ENCODE results near the gene TAGLN2. TPM values are rescaled to one million over a fixed set of nuclear protein-coding genes. Genes with fewer than 3 reads are reported as not detected.

The TAGLN2 gene
- total RNA-seq, 1 experiment from 2014 or later = 464 TPM

- no peak for TF ChIP-seq CTCF (IDR thresholded peaks at IDR 0.05; ENCODE audit: unreplicated experiment)
- H3K27me3 Mint-ChIP-seq (ENCODE audit: insufficient read depth, unreplicated experiment) = no peaks in the 10 kb centered on the region
- ChIA-PET POLR2A (interaction anchor here (0.6 to 4.5 kb wide), 25 partner anchors 7 to 833 kb away, joined by 3 to 62 read pairs (median 4); partner anchors contain the start of genes DUSP23 and PIGM), CTCF (interaction anchor here (0.5 to 52.4 kb wide), 22 partner anchors 8 to 1921 kb away, joined by 3 to 1675 read pairs (median 4); no protein-coding TSS in a partner anchor)
- H3K9me3 Mint-ChIP-seq (ENCODE audit: unreplicated experiment) = no peaks in the 10 kb centered on the region
- DNase-seq (ENCODE audit: unreplicated experiment) = peak; percentile 98
- H3K27ac Mint-ChIP-seq (ENCODE audit: low read depth, unreplicated experiment) = peak overlapping the region; percentile 99
- H3K36me3 Mint-ChIP-seq (ENCODE audit: insufficient read depth, unreplicated experiment) = peaks cover 48% of the 10 kb centered on the region
- intact Hi-C loops (cut with micrococcal nuclease) = loop anchor here (1.0 to 5.0 kb wide), 2 partner anchors 143 to 329 kb away; partner anchors contain the start of gene DUSP23
- H3K4me3 Mint-ChIP-seq (ENCODE audit: unreplicated experiment) = peak overlapping the region; percentile 81
- peaks cover 52% of the 10 kb centered on the region for H3K4me1 Mint-ChIP-seq (ENCODE audit: insufficient read depth, unreplicated experiment)
- no TSS peak for BruUV-seq (replicated peaks)
These were observed 1.9 kb downstream of the TAGLN2 start for GRCh38 chr1:159923203-159924024.

GRCh38 chr1:159922511-159923202, 2.6 kb downstream of the TAGLN2 start:
- BruUV-seq (replicated peaks) = no TSS peak
- intact Hi-C loops (cut with micrococcal nuclease) = loop anchor here (1.0 to 5.0 kb wide), 2 partner anchors 142 to 330 kb away; partner anchors contain the start of gene DUSP23
- CTCF ChIA-PET = interaction anchor here (0.5 to 52.4 kb wide), 19 partner anchors 7 to 761 kb away, joined by 3 to 1675 read pairs (median 4); no protein-coding TSS in a partner anchor

GRCh38 chr1:159921700-159922504, 3.4 kb downstream of the TAGLN2 start:
- Mint-ChIP-seq H3K36me3 (ENCODE audit: insufficient read depth, unreplicated experiment) (peaks cover 63% of the 10 kb centered on the region), H3K4me1 (ENCODE audit: insufficient read depth, unreplicated experiment) (peaks cover 64% of the 10 kb centered on the region), H3K9me3 (ENCODE audit: unreplicated experiment) (no peaks in the 10 kb centered on the region), H3K4me3 (ENCODE audit: unreplicated experiment) (peak overlapping the region; percentile 81), H3K27ac (ENCODE audit: low read depth, unreplicated experiment) (peak overlapping the region; percentile 99), H3K27me3 (ENCODE audit: insufficient read depth, unreplicated experiment) (no peaks in the 10 kb centered on the region)
- intact Hi-C loops (cut with micrococcal nuclease) = loop anchor here (5.0 kb wide), 1 partner anchor 330 kb away; no protein-coding TSS in a partner anchor
- BruUV-seq (replicated peaks) = no TSS peak
- TF ChIP-seq CTCF (IDR thresholded peaks at IDR 0.05; ENCODE audit: unreplicated experiment) = no peak
- DNase-seq (ENCODE audit: unreplicated experiment) = no peak
- ChIA-PET POLR2A (interaction anchor here (0.6 to 1.2 kb wide), 6 partner anchors 17 to 761 kb away, joined by 3 to 4 read pairs (median 3); no protein-coding TSS in a partner anchor), CTCF (interaction anchor here (0.6 to 52.4 kb wide), 15 partner anchors 16 to 760 kb away, joined by 3 to 1675 read pairs (median 3); no protein-coding TSS in a partner anchor)

More at GRCh38 chr1:159922511-159923202, 2.6 kb downstream of the TAGLN2 start:
- TF ChIP-seq CTCF (IDR thresholded peaks at IDR 0.05; ENCODE audit: unreplicated experiment) = no peak
- Mint-ChIP-seq H3K4me3 (ENCODE audit: unreplicated experiment) (peak overlapping the region; percentile 81), H3K27ac (ENCODE audit: low read depth, unreplicated experiment) (peak overlapping the region; percentile 99), H3K4me1 (ENCODE audit: insufficient read depth, unreplicated experiment) (peaks cover 60% of the 10 kb centered on the region), H3K27me3 (ENCODE audit: insufficient read depth, unreplicated experiment) (no peaks in the 10 kb centered on the region), H3K36me3 (ENCODE audit: insufficient read depth, unreplicated experiment) (peaks cover 55% of the 10 kb centered on the region), H3K9me3 (ENCODE audit: unreplicated experiment) (no peaks in the 10 kb centered on the region)
- POLR2A ChIA-PET = interaction anchor here (1.0 to 4.5 kb wide), 13 partner anchors 9 to 693 kb away, joined by 3 to 62 read pairs (median 4); partner anchors contain the start of genes DUSP23 and PIGM
- no peak for DNase-seq (ENCODE audit: unreplicated experiment)
